B cell (primary cell): Measurements from ENCODE around the gene GALNT17. TPM values are rescaled to one million over a fixed set of nuclear protein-coding genes. Genes with fewer than 3 reads are reported as not detected.

Experiments used
- ATAC-seq: fragments of 200-7000 bp; cut with Tn5 transposase; one replicate; pipeline ENCODE4 v1.10.0; 2021; ENCODE audit warnings: low read depth, mild to moderate bottlenecking, moderate number of reproducible peaks, moderate library complexity
- CTCF ChIA-PET: fragments of 350-600 bp; sonication (Branson Sonifier 250); formaldehyde crosslinking; loops from one replicate; lab custom pipeline; 2021; ENCODE audit warnings: antibody characterized with exemption, inconsistent platforms; lab: Charles Lee
- POLR2A ChIA-PET: fragments of 350-600 bp; sonication (Branson Sonifier 250); formaldehyde crosslinking; loops from one replicate; lab custom pipeline; 2021; ENCODE audit warnings: antibody characterized with exemption; lab: Charles Lee
- DNase-seq: peaks from one replicate; pipeline ENCODE4 v3.0.0; 2013
- H2AFZ ChIP-seq: 2 replicates; pipeline ENCODE4 v1.6.1; 2012; ENCODE audit warnings: mild to moderate bottlenecking, low read depth, low read length; ENCODE audit not compliant: insufficient read depth, poor library complexity, severe bottlenecking
- H3K27ac ChIP-seq, 2 donors: 1 replicate in 1 of 2; 2 replicates in 1 of 2; pipeline ENCODE4 v1.5.1; 2012 to 2013; ENCODE audit warnings: low read length in 2 of 2, mild to moderate bottlenecking in 2 of 2, moderate library complexity in 1 of 2
- H3K27me3 ChIP-seq, 4 experiments: fragments of 200-600 bp in 1 of 4; sonication (generic) in 1 of 4; replicated peaks in 1 of 4; 1 replicate in 2 of 4; 2 replicates in 2 of 4; pipeline versions ENCODE4 v1.6.1 to v1.7.0; 2013 to 2016; ENCODE audit warnings: low read length in 3 of 4, mild to moderate bottlenecking in 2 of 4, mixed read lengths in 1 of 4, moderate library complexity in 1 of 4; ENCODE audit not compliant: insufficient read depth in 4 of 4, control insufficient read depth in 3 of 4; ENCODE audit errors: control extremely low read depth in 1 of 4
- H3K36me3 ChIP-seq, 2 experiments: replicated peaks in 1 of 2; 1 replicate in 1 of 2; 2 replicates in 1 of 2; pipeline versions ENCODE4 v1.6.1 to v1.7.1; 2013; ENCODE audit warnings: low read length in 1 of 2; ENCODE audit not compliant: insufficient read depth in 2 of 2, control insufficient read depth in 1 of 2; ENCODE audit errors: control extremely low read depth in 1 of 2, extremely low read depth in 1 of 2
- H3K4me1 ChIP-seq, 2 donors: fragments of 200-600 bp in 1 of 2; sonication (generic) in 1 of 2; 1 replicate in 1 of 2; 2 replicates in 1 of 2; pipeline versions ENCODE4 v1.5.1 to v1.6.1; 2013 to 2017; ENCODE audit warnings: low read length in 2 of 2; ENCODE audit not compliant: control insufficient read depth in 2 of 2, insufficient read depth in 2 of 2
- H3K4me2 ChIP-seq: replicated peaks from 2 replicates; pipeline ENCODE3; 2012; ENCODE audit warnings: mild to moderate bottlenecking, low read depth, low read length; ENCODE audit not compliant: poor library complexity, severe bottlenecking
- H3K4me3 ChIP-seq, 5 experiments: fragments of 200-600 bp in 1 of 5; sonication (generic) in 1 of 5; 1 replicate in 3 of 5; 2 replicates in 2 of 5; pipeline versions ENCODE4 v1.5.1 to v1.7.0; 2011 to 2016; ENCODE audit warnings: low read length in 4 of 5, mild to moderate bottlenecking in 4 of 5, low read depth in 2 of 5, control low read depth in 1 of 5, moderate library complexity in 1 of 5; ENCODE audit not compliant: insufficient read depth in 1 of 5; ENCODE audit errors: control extremely low read depth in 1 of 5, extremely low read depth in 1 of 5
- H3K79me2 ChIP-seq: fragments of 200-600 bp; sonication (generic); one replicate; pipeline ENCODE4 v1.6.0; 2016; ENCODE audit warnings: low read length; ENCODE audit not compliant: control insufficient read depth, insufficient read depth
- H3K9ac ChIP-seq: fragments of 200-600 bp; sonication (generic); 2 replicates; pipeline ENCODE4 v1.6.1; 2017; ENCODE audit warnings: mild to moderate bottlenecking, low read length, moderate library complexity
- H3K9me3 ChIP-seq, 3 donors: one replicate each; pipeline versions ENCODE4 v1.6.1 to v1.7.1; 2013; ENCODE audit warnings: low read length in 2 of 3; ENCODE audit not compliant: control insufficient read depth in 2 of 3, insufficient read depth in 1 of 3; ENCODE audit errors: control extremely low read depth in 1 of 3
- H4K20me1 ChIP-seq: 2 replicates; pipeline ENCODE4 v1.6.0; 2012; ENCODE audit warnings: mild to moderate bottlenecking, low read length; ENCODE audit not compliant: insufficient read depth, control insufficient read depth, poor library complexity, severe bottlenecking
- H3K27ac Mint-ChIP-seq: one replicate; pipeline ENCODE4 v1.8.0; 2021; ENCODE audit warnings: mixed read lengths
- H3K27me3 Mint-ChIP-seq: one replicate; pipeline ENCODE4 v1.8.0; 2021; ENCODE audit warnings: mixed read lengths
- H3K4me1 Mint-ChIP-seq: one replicate; pipeline ENCODE4 v1.8.0; 2021; ENCODE audit warnings: mixed read lengths
- H3K4me3 Mint-ChIP-seq: one replicate; pipeline ENCODE4 v1.8.0; 2021; ENCODE audit warnings: mixed read lengths
- H3K9me3 Mint-ChIP-seq: one replicate; pipeline ENCODE4 v1.8.0; 2022; ENCODE audit warnings: mixed read lengths; ENCODE audit not compliant: insufficient read depth
- EZH2 ChIP-seq: IDR thresholded peaks from 2 replicates; pipeline ENCODE4 v1.6.1; 2012; ENCODE audit warnings: borderline replicate concordance, low read depth, mild to moderate bottlenecking, moderate library complexity, low read length; ENCODE audit not compliant: insufficient read depth, poor library complexity, severe bottlenecking
- WGBS: methylation state at CpG from one replicate; pipeline ENCODE4 v1.1.5; 2013; ENCODE audit warnings: missing lambda C conversion rate; ENCODE audit not compliant: insufficient coverage; 5-methylcytosine and 5-hydroxymethylcytosine counted together
- intact Hi-C: fragments of 100-400 bp; cut with micrococcal nuclease; formaldehyde crosslinking; loops from one replicate; pipeline ENCODE4 v1.10.0; 2022
- polyA plus RNA-seq: library from polyadenylated mRNA; depleted of rRNA; stranded (reverse); fragments of >200 nt; gene quantifications from 2 replicates; pipeline ENCODE4 v1.2.3, GENCODE V29; 2012
- total RNA-seq, 2 donors: library from RNA; stranded (reverse); fragments of 120-200 nt in 1 of 2; gene quantifications; 1 replicate in 1 of 2; 2 replicates in 1 of 2; pipeline versions ENCODE4 v1.2.3 to v1.2.4, GENCODE V29; 2013 to 2022
- TF ChIP-seq, protein P1 (sequence below): fragments of 200-600 bp; IDR thresholded peaks from one replicate; pipeline ENCODE4 v1.8.0; 2022; ENCODE audit warnings: antibody characterized with exemption, mild to moderate bottlenecking

GALNT17 gene
- total and polyA plus RNA-seq, 2 donors (not counting 1 experiment from before 2014, with no cell fraction given) = not detected

DNA sequence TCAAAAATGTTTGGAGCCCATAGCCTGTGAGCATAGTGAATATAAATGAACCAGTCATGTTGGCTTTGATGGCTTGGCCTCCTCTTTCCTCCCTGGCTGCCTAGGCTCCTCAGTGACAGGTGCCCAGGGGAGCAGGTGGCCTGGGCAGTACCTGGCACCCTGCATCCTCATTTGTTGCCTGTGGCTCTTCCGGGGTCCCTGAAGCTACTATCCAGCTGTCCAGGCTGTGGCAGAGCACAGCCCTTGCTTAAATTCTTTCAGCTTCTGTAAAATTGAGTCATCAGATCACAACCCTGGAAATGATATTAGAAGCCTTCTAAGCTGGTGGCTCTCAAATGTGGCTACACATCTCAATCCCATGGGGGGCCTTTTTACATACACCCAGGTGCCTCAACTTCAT lies 525.4 kb downstream of the GALNT17 start:
- Mint-ChIP-seq H3K4me1 (no peaks in the 10 kb centered on the region), H3K27ac (no peak overlapping the region), H3K4me3 (no peak overlapping the region), H3K9me3 (peaks cover 6% of the 10 kb centered on the region), H3K27me3 (no peaks in the 10 kb centered on the region)
- ChIA-PET POLR2A (no interaction called here), CTCF (no interaction called here)
- Histone ChIP-seq H3K9ac (no peak overlapping the region), H3K27me3 (no peaks in the 10 kb centered on the region), H2AFZ (no peak overlapping the region), H3K36me3 (no peaks in the 10 kb centered on the region), H3K4me2 (no peak overlapping the region), H3K79me2 (no peaks in the 10 kb centered on the region), H3K27ac (no peak overlapping the region), H4K20me1 (no peaks in the 10 kb centered on the region), H3K4me1 (no peaks in the 10 kb centered on the region), H3K4me3 (no peak overlapping the region), H3K9me3 (peaks cover 0 to 19% (median 0%) of the 10 kb centered on the region in 3 donors)
- ATAC-seq (no peak), DNase-seq (no peak)
- 90% methylated on average over 1 of the region's 1 CpG for WGBS
- TF ChIP-seq, protein P1, sequence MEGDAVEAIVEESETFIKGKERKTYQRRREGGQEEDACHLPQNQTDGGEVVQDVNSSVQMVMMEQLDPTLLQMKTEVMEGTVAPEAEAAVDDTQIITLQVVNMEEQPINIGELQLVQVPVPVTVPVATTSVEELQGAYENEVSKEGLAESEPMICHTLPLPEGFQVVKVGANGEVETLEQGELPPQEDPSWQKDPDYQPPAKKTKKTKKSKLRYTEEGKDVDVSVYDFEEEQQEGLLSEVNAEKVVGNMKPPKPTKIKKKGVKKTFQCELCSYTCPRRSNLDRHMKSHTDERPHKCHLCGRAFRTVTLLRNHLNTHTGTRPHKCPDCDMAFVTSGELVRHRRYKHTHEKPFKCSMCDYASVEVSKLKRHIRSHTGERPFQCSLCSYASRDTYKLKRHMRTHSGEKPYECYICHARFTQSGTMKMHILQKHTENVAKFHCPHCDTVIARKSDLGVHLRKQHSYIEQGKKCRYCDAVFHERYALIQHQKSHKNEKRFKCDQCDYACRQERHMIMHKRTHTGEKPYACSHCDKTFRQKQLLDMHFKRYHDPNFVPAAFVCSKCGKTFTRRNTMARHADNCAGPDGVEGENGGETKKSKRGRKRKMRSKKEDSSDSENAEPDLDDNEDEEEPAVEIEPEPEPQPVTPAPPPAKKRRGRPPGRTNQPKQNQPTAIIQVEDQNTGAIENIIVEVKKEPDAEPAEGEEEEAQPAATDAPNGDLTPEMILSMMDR = no peak
- TF ChIP-seq EZH2 = no peak
- intact Hi-C loops = no loop called here

DNA sequence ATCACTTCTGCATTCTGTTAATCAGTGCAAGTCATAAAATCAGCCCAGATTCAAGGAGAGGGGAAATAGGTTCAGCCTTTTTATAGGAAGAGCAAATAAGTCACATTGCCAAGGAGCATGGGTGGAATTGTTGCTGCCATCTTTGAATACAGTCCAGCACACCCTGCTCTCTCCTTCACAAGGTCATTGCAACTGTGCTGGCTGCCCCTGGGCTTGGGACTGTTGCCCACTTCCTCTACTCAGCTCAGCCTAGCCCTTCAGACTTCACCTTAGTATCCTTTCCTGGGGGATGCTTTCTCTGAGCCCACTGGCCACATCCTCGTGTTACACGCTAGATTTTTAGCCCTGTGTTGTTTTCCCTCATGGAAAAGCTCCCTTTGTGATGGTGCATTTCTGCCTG lies 527.7 kb downstream of the GALNT17 start:
- Histone ChIP-seq H3K27ac (no peak overlapping the region), H3K27me3 (no peaks in the 10 kb centered on the region), H3K4me2 (no peak overlapping the region), H4K20me1 (no peaks in the 10 kb centered on the region), H3K9me3 (peaks cover 0 to 19% (median 0%) of the 10 kb centered on the region in 3 donors), H3K4me3 (no peak overlapping the region), H3K36me3 (no peaks in the 10 kb centered on the region), H2AFZ (no peak overlapping the region), H3K9ac (no peak overlapping the region), H3K79me2 (no peaks in the 10 kb centered on the region), H3K4me1 (no peaks in the 10 kb centered on the region)
- TF ChIP-seq, protein P1 = no peak
- TF ChIP-seq EZH2 = no peak
- Mint-ChIP-seq H3K4me3 (no peak overlapping the region), H3K27me3 (no peaks in the 10 kb centered on the region), H3K4me1 (no peaks in the 10 kb centered on the region), H3K27ac (no peak overlapping the region), H3K9me3 (peaks cover 6% of the 10 kb centered on the region)
- WGBS = 92% methylated on average over 2 of the region's 2 CpGs
- ATAC-seq (no peak), DNase-seq (no peak)
- intact Hi-C loops = no loop called here
- ChIA-PET CTCF (no interaction called here), POLR2A (no interaction called here)
